K562 (cell line): ENCODE results near the gene GOLGA2. TPM values are rescaled to one million over a fixed set of nuclear protein-coding genes. Genes with fewer than 3 reads are reported as not detected.

ENCODE experiments used
- ASH1L ChIP-seq: fragments of 450-650 bp; IDR thresholded peaks from 2 replicates; pipeline ENCODE4 v1.6.1; 2018; ENCODE audit warnings: borderline replicate concordance, mild to moderate bottlenecking, low read depth; ENCODE audit not compliant: partially characterized antibody
- BRCA1 ChIP-seq, 2 experiments: fragments of 450-650 bp in 1 of 2; sonication (generic) in 1 of 2; formaldehyde crosslinking in 1 of 2; IDR thresholded peaks; 2 replicates each; pipeline versions ENCODE4 v1.5.0 to v1.6.1; 2017 to 2020; ENCODE audit warnings: mild to moderate bottlenecking in 1 of 2, missing genetic modification reagents in 1 of 2
- HEY1 ChIP-seq: fragments of 250-450 bp; sonication (Bioruptor Pico); IDR thresholded peaks from 2 replicates; pipeline ENCODE4 v1.5.0; 2020; ENCODE audit warnings: mild to moderate bottlenecking, moderate library complexity, borderline replicate concordance
- HNRNPUL1 ChIP-seq: fragments of 200-400 bp; formaldehyde crosslinking; IDR thresholded peaks from 2 replicates; pipeline ENCODE4 v1.6.1; 2017; ENCODE audit warnings: low read length
- PML ChIP-seq: IDR thresholded peaks from 2 replicates; pipeline ENCODE4 v1.6.1; 2012; ENCODE audit warnings: low read length, inconsistent platforms
- RBM17 ChIP-seq: fragments of 200-400 bp; formaldehyde crosslinking; IDR thresholded peaks from 2 replicates; pipeline ENCODE4 v1.6.1; 2017; ENCODE audit warnings: low read depth, mild to moderate bottlenecking, low read length, borderline replicate concordance
- SREBF1 ChIP-seq: fragments of 150-350 bp; IDR thresholded peaks from 2 replicates; pipeline ENCODE4 v1.6.1; 2014; ENCODE audit warnings: antibody characterized with exemption, low read depth, low read length, borderline replicate concordance
- TCF7L2 ChIP-seq: fragments of 150-350 bp; IDR thresholded peaks from 2 replicates; pipeline ENCODE4 v1.6.1; 2016; ENCODE audit warnings: low read depth, mild to moderate bottlenecking, low read length, moderate library complexity
- TEAD2 ChIP-seq: fragments of 450-650 bp; IDR thresholded peaks from 2 replicates; pipeline ENCODE4 v1.6.1; 2016; ENCODE audit warnings: missing genetic modification characterization, control low read depth, missing compliant biosample characterization
- ZNF431 ChIP-seq: sonication (generic); formaldehyde crosslinking; IDR thresholded peaks from 2 replicates; pipeline ENCODE4 v1.8.0; 2022; ENCODE audit warnings: mild to moderate bottlenecking, missing genetic modification reagents
- polyA plus RNA-seq, 8 experiments: library from polyadenylated mRNA; depleted of rRNA in 4 of 8; stranded (reverse) in 5 of 8; unstranded in 3 of 8; fragments of >200 nt; fragmentation: Nextera tagmentation in 2 of 8; fragmentation: Illumina TruSeq in 1 of 8; extraction: Ambion mirVana in 2 of 8; extraction: Trizol in 1 of 8; gene quantifications; 2 replicates each; pipeline versions ENCODE4 v1.2.1 to v1.2.3, GENCODE V29; 2011 to 2014; ENCODE audit warnings: inconsistent platforms in 1 of 8, missing spikeins in 1 of 8
- total RNA-seq, 7 experiments: library from RNA; depleted of rRNA in 6 of 7; stranded (reverse); fragments of >200 nt in 6 of 7; fragmentation: Illumina TruSeq in 2 of 7; extraction: Trizol in 2 of 7; gene quantifications; 2 replicates each; pipeline versions ENCODE4 v1.2.1 to v1.2.3, GENCODE V29; 2011 to 2021; ENCODE audit warnings: low replicate concordance in 1 of 7
- TF ChIP-seq, protein P1 (sequence below), 2 experiments: fragments of 200-800 bp in 1 of 2; sonication (Bioruptor generic) in 1 of 2; sonication (generic) in 1 of 2; formaldehyde crosslinking in 1 of 2; IDR thresholded peaks in 1 of 2; conservative IDR thresholded peaks in 1 of 2; 2 replicates each; pipeline versions ENCODE4 v1.5.0 to v1.6.1; 2016 to 2020; ENCODE audit warnings: missing compliant biosample characterization in 1 of 2, missing genetic modification characterization in 1 of 2, missing genetic modification reagents in 1 of 2
- TF ChIP-seq, protein P2 (sequence below): fragments of 250-450 bp; sonication (Bioruptor Pico); IDR thresholded peaks from 2 replicates; pipeline ENCODE4 v1.9.0; 2021; ENCODE audit warnings: mild to moderate bottlenecking, inconsistent platforms
- TF ChIP-seq, protein P3 (sequence below): fragments of 450-650 bp; formaldehyde crosslinking; IDR thresholded peaks from 2 replicates; pipeline ENCODE4 v1.4.0; 2020; ENCODE audit warnings: mild to moderate bottlenecking, mixed read lengths
- TF ChIP-seq, protein P4 (sequence below), 2 experiments: IDR thresholded peaks in 1 of 2; conservative IDR thresholded peaks in 1 of 2; 2 replicates each; pipeline ENCODE4 v1.6.1; 2016; ENCODE audit warnings: low read depth in 2 of 2, mild to moderate bottlenecking in 1 of 2, missing compliant biosample characterization in 1 of 2, missing genetic modification characterization in 1 of 2, moderate library complexity in 1 of 2
- TF ChIP-seq, protein P5 (sequence below): conservative IDR thresholded peaks from 2 replicates; pipeline ENCODE4 v1.6.1; 2011; ENCODE audit warnings: low read depth, mild to moderate bottlenecking, low read length; ENCODE audit not compliant: control insufficient read depth

The GOLGA2 gene
- total and polyA plus RNA-seq, 9 of the 15 experiments (the other 6 are each of a cell fraction or from before 2014, with no cell fraction given), result 15.7 to 138 (median 76.0) TPM

DNA sequence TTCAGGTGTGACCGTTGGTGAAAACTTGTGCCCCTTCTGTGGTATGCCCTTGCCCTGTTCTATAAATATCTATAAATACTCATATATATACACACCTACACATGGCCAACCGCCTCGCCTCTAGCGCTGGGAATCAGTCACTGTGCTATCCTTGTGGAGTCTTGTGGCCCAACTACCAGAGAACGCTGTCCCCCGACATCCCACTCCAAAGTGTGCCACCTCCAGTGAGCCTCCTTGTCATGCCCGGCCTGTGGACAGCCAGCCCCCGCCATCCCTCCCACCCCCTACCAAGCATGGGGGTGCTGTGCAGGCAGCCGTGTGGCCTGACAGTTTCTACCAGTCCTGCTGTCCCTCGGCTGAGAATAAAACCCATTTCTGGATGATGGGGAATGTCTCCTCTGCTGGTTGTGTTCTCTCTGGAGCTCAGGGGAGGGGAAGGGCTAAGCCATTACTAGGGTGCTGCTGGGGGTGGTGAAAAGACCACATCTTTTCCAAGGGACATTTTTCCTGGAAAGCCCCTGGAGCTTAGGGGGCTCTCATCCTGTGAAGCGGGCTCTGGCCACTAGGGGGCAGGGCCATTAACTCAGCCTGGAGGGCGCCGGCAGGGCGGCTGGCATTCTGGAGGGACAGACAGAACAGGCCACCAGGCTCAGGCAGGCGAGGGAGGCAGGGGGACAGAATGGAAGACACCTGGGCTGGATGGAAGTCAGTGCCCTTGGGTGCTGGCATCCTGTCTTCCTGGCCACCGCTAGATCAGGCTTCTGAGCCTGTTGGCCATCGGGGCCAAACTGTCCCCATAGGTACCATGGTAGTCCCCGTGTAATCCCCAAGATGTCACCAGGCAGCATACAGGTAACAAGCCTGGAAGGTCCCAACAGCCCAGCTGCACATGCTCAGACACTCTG is 20.7 kb downstream of the GOLGA2 start (continued):
- TF ChIP-seq, protein P1, sequence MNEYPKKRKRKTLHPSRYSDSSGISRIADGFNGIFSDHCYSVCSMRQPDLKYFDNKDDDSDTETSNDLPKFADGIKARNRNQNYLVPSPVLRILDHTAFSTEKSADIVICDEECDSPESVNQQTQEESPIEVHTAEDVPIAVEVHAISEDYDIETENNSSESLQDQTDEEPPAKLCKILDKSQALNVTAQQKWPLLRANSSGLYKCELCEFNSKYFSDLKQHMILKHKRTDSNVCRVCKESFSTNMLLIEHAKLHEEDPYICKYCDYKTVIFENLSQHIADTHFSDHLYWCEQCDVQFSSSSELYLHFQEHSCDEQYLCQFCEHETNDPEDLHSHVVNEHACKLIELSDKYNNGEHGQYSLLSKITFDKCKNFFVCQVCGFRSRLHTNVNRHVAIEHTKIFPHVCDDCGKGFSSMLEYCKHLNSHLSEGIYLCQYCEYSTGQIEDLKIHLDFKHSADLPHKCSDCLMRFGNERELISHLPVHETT (CRISPR knock-in tag; conservative IDR thresholded peaks at IDR 0.05 in 1 of 2, IDR thresholded peaks at IDR 0.05 in 1 of 2), result no peak
- TF ChIP-seq, protein P2, sequence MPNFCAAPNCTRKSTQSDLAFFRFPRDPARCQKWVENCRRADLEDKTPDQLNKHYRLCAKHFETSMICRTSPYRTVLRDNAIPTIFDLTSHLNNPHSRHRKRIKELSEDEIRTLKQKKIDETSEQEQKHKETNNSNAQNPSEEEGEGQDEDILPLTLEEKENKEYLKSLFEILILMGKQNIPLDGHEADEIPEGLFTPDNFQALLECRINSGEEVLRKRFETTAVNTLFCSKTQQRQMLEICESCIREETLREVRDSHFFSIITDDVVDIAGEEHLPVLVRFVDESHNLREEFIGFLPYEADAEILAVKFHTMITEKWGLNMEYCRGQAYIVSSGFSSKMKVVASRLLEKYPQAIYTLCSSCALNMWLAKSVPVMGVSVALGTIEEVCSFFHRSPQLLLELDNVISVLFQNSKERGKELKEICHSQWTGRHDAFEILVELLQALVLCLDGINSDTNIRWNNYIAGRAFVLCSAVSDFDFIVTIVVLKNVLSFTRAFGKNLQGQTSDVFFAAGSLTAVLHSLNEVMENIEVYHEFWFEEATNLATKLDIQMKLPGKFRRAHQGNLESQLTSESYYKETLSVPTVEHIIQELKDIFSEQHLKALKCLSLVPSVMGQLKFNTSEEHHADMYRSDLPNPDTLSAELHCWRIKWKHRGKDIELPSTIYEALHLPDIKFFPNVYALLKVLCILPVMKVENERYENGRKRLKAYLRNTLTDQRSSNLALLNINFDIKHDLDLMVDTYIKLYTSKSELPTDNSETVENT (CRISPR knock-in tag), result peak; percentile 62
- TF ChIP-seq BRCA1 (IDR thresholded peaks at IDR 0.05), result no peak
- TF ChIP-seq BRCA1 (CRISPR knock-in tag; IDR thresholded peaks at IDR 0.05), result no peak
- TF ChIP-seq SREBF1, result 0 out of 2 replicates have a peak, but pooled peaks have one; percentile 16
- no peak; the same call in 1 of the 2 replicates for TF ChIP-seq PML
- no peak for TF ChIP-seq TEAD2
- no peak for TF ChIP-seq ZNF431 (CRISPR knock-in tag)
- TF ChIP-seq, protein P3, sequence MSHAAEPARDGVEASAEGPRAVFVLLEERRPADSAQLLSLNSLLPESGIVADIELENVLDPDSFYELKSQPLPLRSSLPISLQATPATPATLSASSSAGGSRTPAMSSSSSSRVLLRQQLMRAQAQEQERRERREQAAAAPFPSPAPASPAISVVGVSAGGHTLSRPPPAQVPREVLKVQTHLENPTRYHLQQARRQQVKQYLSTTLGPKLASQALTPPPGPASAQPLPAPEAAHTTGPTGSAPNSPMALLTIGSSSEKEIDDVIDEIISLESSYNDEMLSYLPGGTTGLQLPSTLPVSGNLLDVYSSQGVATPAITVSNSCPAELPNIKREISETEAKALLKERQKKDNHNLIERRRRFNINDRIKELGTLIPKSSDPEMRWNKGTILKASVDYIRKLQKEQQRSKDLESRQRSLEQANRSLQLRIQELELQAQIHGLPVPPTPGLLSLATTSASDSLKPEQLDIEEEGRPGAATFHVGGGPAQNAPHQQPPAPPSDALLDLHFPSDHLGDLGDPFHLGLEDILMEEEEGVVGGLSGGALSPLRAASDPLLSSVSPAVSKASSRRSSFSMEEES (CRISPR knock-in tag), result no peak
- TF ChIP-seq HEY1 (CRISPR knock-in tag), result no peak
- TF ChIP-seq, protein P4, sequence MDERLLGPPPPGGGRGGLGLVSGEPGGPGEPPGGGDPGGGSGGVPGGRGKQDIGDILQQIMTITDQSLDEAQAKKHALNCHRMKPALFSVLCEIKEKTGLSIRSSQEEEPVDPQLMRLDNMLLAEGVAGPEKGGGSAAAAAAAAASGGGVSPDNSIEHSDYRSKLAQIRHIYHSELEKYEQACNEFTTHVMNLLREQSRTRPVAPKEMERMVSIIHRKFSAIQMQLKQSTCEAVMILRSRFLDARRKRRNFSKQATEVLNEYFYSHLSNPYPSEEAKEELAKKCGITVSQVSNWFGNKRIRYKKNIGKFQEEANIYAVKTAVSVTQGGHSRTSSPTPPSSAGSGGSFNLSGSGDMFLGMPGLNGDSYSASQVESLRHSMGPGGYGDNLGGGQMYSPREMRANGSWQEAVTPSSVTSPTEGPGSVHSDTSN (CRISPR knock-in tag; IDR thresholded peaks at IDR 0.05; ENCODE audit: low read depth), result no peak
- TF ChIP-seq, protein P4 (tag; conservative IDR thresholded peaks at IDR 0.05; ENCODE audit: low read depth), result no peak
- no peak for TF ChIP-seq HNRNPUL1
- TF ChIP-seq, protein P5, sequence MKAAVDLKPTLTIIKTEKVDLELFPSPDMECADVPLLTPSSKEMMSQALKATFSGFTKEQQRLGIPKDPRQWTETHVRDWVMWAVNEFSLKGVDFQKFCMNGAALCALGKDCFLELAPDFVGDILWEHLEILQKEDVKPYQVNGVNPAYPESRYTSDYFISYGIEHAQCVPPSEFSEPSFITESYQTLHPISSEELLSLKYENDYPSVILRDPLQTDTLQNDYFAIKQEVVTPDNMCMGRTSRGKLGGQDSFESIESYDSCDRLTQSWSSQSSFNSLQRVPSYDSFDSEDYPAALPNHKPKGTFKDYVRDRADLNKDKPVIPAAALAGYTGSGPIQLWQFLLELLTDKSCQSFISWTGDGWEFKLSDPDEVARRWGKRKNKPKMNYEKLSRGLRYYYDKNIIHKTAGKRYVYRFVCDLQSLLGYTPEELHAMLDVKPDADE, result no peak
- no peak for TF ChIP-seq RBM17
- 0 out of 2 replicates have a peak, but pooled peaks have one; percentile 10 for TF ChIP-seq TCF7L2
- TF ChIP-seq ASH1L, result no peak
